KG1 (cell line): Measurements from ENCODE around the gene ZSWIM5.
"Not testable (repeated sequence)": the region's sequence is repeated elsewhere in the genome, so short reads cannot be mapped to it uniquely, and the experiment has no call there.

Experiments
- DNase-seq: peaks from one replicate; lab custom pipeline; 2025; lab: John Stamatoyannopoulos, UW

ZSWIM5 gene

GRCh38 chr1:45200906-45201500 is 5.4 kb downstream of the ZSWIM5 start:
- no peak for DNase-seq

- DNase-seq: no peak
Observed at GRCh38 chr1:45200435-45200834, 6.0 kb downstream of the ZSWIM5 start.

DNA sequence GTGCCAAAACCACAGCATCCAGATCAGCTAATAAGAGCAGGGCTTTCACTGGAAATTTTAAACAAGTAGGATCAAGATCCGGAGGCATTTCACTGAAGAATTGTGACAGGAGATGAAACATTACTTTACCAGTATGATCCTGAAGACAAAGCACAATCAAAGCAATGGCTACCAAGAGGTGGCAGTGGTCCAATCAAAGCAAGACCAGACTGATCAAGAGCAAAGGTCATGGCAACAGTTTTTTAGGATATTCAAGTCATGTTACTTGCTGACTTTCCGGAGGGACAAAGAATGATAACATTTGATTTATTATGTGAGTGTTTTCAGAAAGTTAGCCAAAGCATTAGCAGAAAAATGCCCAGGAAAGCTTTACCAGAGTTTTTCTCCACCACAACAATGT is 8.2 kb downstream of the ZSWIM5 start:
- DNase-seq: no peak

DNA sequence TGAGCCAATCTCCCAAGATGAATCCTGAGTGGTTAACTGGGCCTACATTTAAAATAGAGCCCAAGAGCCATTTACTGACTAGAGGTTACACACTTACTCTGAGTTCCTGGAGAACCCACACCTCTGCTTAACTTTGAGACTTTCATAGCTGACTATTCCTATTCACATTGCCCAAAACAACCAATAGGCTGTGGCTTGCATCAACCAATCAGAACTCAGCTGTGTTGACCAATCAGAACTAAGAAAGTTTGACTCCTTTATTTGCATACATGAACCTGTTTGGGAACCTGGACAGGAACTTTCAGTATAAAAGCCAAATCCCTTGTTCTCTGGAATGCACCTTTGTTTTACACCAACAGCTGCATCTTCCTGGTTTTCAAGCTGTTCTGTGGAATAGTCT is 9.5 kb downstream of the ZSWIM5 start:
- no peak for DNase-seq

DNA sequence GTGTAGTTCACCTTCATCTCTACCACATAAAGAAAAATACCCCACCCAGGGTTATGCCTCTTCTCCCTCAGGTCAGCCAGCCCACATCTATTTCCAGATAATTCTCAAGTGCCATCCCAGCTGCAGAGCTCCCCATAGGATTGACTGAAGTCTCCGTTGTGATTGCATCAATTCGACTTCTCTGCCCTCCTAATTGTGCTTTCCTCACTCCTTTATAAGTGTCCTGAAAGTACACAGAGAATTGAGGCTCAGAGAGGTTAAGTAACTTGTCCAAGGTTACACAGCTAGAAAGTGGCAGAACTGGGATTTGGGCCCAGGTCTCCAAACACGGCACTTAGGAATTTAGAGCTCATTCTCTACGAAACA is 15.0 kb downstream of the ZSWIM5 start:
- DNase-seq: no peak

GRCh38 chr1:45187725-45188124 is 18.7 kb downstream of the ZSWIM5 start:
- no peak for DNase-seq

GRCh38 chr1:45179918-45180519 is 26.4 kb downstream of the ZSWIM5 start:
- not testable (repeated sequence) for DNase-seq

DNA sequence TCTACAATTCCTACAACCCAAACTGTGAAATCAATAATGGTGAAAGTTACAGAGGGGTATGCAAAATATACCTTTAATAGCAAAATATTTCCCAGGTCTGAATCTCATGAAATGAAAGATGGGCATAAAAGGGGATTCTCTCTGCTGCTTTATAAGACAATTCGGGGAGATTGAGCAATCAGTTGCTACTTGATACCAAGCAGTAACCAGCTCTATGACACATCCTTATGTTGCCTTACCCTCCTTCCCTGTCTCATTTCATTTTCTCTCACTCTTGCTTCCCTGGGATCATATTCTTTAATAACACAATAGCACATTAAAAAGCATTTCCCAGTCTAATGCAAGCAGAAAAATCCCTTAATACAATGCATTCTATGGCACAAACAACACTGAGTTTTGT is 29.0 kb downstream of the ZSWIM5 start:
- DNase-seq: no peak

- no peak for DNase-seq
Observed at GRCh38 chr1:45172764-45173163, 33.6 kb downstream of the ZSWIM5 start.

- no peak for DNase-seq
Observed at GRCh38 chr1:45172005-45172404, 34.4 kb downstream of the ZSWIM5 start.

DNA sequence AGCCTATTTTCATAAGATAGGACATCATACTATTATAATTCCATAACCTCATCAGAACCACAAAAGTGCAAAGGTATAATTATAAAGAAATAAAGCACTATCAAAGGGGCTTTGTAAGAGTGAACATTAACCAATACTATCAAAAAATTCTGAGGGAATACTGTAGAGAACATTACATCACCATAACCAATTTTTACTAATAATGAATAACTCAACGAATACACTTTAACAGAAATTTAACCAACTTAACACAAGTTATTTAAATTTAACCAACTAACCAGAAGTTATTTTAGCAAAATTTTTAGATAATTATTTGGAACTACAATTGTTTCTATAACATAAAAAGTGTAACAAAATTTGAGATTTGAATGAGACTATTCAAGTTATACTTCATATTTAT is 34.8 kb downstream of the ZSWIM5 start:
- DNase-seq: no peak

DNA sequence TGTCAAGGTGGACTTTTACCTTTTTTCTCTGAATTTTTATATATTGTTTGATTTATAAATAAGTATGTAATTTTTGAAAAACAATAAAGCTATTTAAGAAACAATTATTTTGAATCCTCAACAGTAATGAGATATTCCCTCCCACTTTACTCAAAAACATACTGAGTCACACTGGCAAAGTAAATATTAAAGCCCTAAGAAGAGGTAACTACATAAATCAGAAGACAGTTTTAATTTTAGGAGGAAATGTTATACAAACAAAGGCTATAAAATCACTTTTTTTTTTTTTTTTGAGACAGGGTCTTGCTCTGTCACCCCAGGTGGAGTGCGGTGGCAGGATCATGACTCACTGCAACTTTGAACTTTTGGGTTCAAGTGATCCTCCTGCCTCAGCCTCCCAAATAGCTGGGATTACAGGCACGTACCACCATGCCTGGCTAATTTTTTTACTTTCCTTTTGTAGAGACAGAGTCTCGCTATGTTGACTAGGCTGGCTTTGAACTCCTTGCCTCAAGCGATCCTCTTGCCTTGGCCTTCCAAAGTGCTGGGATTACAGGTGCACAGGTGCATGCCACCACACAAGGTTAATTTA is 36.2 kb downstream of the ZSWIM5 start:
- no peak for DNase-seq

DNA sequence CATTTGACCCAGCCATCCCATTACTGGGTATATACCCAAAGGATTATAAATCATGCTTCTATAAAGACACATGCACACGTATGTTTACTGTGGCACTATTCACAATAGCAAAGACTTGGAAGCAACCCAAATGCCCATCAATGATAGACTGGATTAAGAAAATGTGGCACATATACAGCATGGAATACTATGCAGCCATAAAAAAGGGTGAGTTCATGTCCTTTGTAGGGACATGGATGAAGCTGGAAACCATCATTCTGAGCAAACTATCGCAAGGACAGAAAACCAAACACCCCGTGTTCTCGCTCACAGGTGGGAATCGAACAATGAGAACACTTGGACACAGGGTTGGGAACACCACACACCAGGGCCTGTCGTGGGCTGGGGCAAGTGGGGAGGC is 38.5 kb downstream of the ZSWIM5 start:
- not testable (repeated sequence) for DNase-seq

GRCh38 chr1:45164307-45164706 is 42.1 kb downstream of the ZSWIM5 start:
- DNase-seq: not testable (repeated sequence)

DNA sequence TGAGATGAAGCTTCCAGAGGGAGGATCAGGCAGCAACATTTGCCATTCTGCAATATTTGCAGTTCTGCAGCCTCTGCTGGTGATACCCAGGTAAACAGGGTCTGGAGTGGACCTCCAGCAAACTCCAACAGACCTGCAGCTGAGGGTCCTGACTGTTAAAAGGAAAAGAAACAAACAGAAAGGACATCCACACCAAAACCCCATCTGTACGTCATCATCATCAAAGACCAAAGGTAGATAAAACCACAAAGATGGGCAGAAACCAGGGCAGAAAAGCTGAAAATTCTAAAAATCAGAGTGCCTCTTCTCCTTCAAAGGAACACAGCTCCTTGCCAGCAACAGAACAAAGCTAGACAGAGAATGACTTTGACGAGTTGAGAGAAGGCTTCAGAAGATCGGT is 43.3 kb downstream of the ZSWIM5 start:
- DNase-seq: not testable (repeated sequence)

DNA sequence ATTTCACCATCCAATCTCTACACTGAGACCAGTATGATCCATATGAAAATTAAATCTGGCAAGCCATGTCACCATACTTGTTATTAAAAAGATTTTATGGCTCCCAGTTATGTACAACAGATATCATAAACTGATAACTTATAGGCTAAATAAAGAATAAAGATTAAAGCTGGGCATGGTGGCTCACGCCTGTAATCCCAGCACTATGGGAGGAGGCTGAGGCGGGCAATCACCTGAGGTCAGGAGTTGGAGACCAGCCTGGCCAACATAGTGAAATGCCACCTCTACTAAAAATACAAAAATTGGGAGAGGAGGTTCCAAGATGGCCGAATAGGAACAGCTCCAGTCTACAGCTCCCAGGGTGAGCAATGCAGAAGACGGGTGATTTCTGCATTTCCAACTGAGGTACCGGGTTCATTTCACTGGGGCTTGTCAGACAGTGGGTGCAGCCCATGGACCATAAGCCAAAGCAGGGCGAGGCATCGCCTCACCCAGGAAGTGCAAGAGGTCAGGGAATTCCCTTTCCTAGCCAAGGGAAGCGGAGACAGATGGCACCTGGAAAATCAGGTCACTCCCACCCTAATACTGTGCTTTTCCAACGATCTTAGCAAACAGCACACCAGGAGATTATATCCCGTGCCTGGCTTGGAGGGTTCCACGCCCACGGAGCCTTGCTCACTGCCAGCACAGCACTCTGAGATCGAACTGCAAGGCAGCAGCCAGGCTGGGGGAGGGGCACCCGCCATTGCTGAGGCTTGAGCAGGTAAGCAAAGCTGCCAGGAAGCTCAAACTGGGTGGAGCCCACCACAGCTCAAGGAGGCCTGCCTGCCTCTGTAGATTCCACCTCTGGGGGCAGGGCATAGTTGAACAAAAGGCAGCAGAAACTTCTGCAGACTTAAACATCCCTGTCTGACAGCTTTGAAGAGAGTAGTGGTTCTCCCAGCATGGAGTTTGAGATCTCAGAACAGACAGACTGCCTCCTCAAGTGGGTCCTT is 44.1 kb downstream of the ZSWIM5 start:
- DNase-seq: not testable (repeated sequence)

DNA sequence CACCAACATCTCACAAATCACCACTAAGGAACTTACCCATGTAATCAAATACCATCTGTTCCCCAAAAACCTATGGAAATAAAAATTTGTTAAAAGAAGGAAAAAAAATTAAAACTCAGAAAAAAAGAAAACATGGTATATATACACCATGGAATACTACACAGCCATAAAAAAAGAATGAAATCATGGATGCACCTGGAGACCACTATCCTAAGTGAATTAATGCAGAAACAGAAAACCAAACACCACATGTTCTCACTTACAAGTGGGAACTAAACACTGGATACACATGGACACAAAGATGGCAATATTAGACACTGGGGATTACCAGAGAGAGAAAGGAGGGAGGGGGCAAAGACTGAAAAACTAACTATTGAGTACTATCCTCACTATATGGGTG is 50.4 kb downstream of the ZSWIM5 start:
- no peak for DNase-seq

DNA sequence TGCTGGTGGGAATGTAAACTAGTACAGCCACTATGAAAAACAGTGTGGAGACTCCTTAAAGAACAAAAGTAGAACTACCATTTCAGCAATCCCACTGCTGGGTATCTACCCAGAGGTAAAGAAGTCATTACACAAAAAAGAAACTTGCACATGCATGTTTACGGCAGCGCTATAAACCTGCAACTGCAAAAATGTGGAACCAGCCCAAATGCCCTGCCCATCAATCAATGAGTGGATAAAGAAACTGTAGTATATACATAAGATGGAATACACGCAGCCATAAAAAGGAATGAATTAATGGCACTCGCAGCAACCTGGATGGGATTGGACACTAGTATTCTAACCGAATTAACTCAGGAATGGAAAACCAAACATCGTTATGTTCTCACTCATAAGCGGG is 51.0 kb downstream of the ZSWIM5 start:
- DNase-seq: no peak

GRCh38 chr1:45152126-45152525 is 54.3 kb downstream of the ZSWIM5 start:
- no peak for DNase-seq

DNA sequence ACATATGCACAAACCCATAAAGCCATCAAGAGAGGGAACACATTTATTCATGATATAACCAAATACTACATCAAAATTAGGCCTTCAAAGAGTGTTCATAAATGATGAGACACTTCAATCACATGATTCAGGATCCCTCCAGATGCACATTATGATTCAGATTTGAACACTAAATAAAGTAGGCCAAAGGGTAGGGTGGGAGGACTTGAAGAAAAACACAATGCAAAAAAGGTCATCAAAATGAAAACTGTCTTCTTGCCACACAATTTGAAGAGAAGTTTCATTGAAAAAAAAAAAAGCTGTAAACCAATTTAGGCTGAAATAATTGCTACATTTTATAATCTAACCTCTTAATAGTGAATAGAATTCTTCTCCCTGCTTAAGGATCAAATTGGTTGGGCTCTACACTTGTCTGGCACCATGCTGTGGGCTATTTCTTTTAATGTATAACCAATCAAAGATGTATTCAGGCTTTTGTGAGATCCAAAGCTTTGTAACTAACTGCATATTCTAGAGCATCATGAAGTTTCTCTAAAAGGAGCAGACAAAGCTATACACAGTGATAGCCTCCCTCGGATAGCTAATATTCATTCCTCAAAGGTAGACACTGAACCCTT is 58.1 kb downstream of the ZSWIM5 start:
- DNase-seq: no peak

- no peak for DNase-seq
Observed at GRCh38 chr1:45146833-45147232, 59.6 kb downstream of the ZSWIM5 start.
